Gastrocnemius medialis (tissue), 4 donors: ENCODE data around the gene RYR1. TPM values are rescaled to one million over a fixed set of nuclear protein-coding genes. Genes with fewer than 3 reads are reported as not detected.
A peak's percentile ranks its signal among the peaks of the same experiment; 100 is the strongest.

Source experiments
- ATAC-seq, 2 donors: fragments of 150-250 bp; one replicate each; pipeline ENCODE4 v1.9.1; 2016
- DNase-seq, 2 donors: peaks; one replicate each; pipeline ENCODE4 v3.0.0-alpha.2; 2019
- H3K27ac ChIP-seq, 4 donors: fragments of 200-600 bp; sonication (generic); 1 replicate in 1 of 4; 2 replicates in 3 of 4; pipeline ENCODE4 v1.5.1; 2016 to 2018; ENCODE audit warnings: mild to moderate bottlenecking in 2 of 4, moderate library complexity in 1 of 4
- H3K27me3 ChIP-seq, 3 donors: fragments of 200-600 bp; sonication (generic) in 2 of 3; 1 replicate in 1 of 3; 2 replicates in 2 of 3; pipeline versions ENCODE4 v1.5.1 to v1.6.0; 2016 to 2019; ENCODE audit warnings: mild to moderate bottlenecking in 1 of 3, moderate library complexity in 1 of 3
- H3K36me3 ChIP-seq, 2 donors: fragments of 200-600 bp; sonication (generic) in 1 of 2; one replicate each; pipeline ENCODE4 v1.5.1; 2017 to 2018
- H3K4me1 ChIP-seq, 2 donors: fragments of 200-600 bp; sonication (generic) in 1 of 2; one replicate each; pipeline ENCODE4 v1.5.1; 2016 to 2017; ENCODE audit warnings: mild to moderate bottlenecking in 2 of 2
- H3K4me3 ChIP-seq, 4 donors: fragments of 200-600 bp; sonication (generic) in 3 of 4; 1 replicate in 1 of 4; 2 replicates in 3 of 4; pipeline ENCODE4 v1.5.1; 2016 to 2019; ENCODE audit warnings: mild to moderate bottlenecking in 2 of 4
- H3K9me3 ChIP-seq, 3 donors: fragments of 200-600 bp; sonication (generic) in 2 of 3; 1 replicate in 1 of 3; 2 replicates in 2 of 3; pipeline ENCODE4 v1.5.1; 2016 to 2019
- CTCF ChIP-seq, 5 experiments: fragments of 450-650 bp in 3 of 5; fragments of 200-600 bp in 2 of 5; sonication (generic) in 2 of 5; IDR thresholded peaks in 4 of 5; conservative IDR thresholded peaks in 1 of 5; 1 replicate in 4 of 5; 2 replicates in 1 of 5; pipeline ENCODE4 v1.5.1; 2016 to 2019; ENCODE audit warnings: antibody characterized with exemption in 5 of 5, mild to moderate bottlenecking in 3 of 5, moderate library complexity in 3 of 5
- POLR2A ChIP-seq, 2 donors: fragments of 450-650 bp; IDR thresholded peaks; one replicate each; pipeline ENCODE4 v1.6.1; 2017; ENCODE audit warnings: antibody characterized with exemption in 2 of 2, mild to moderate bottlenecking in 2 of 2, moderate library complexity in 2 of 2
- in situ Hi-C, 4 donors: fragments of 200-750 bp; cut with MboI; loops; one replicate each; pipeline versions ENCODE4 v1.15.0 to v1.8.0; 2017; ENCODE audit warnings: low sequenced_read_pairs in 4 of 4
- intact Hi-C: fragments of 100-400 bp; cut with DNase I; formaldehyde crosslinking; loops from one replicate; pipeline ENCODE4 v1.15.1; 2023; ENCODE audit warnings: low total_unique reads
- total RNA-seq, 4 donors: library from RNA; depleted of rRNA; stranded (reverse); fragments of >200 nt; gene quantifications; one replicate each; pipeline versions ENCODE4 v1.1.0 to v1.2.3, GENCODE V29; 2016

RYR1 gene
- total RNA-seq, 4 donors from 2014 or later, result 607 to 831 (median 724) TPM

GRCh38 chr19:38453596-38453995 is 20.1 kb downstream of the RYR1 start:
- Histone ChIP-seq H3K4me3 (no peak overlapping the region), H3K27me3 (no peaks in the 10 kb centered on the region), H3K4me1 (peaks cover 0 to 1% of the 10 kb centered on the region in 2 donors), H3K36me3 (peaks cover 0 to 87% of the 10 kb centered on the region in 2 donors), H3K9me3 (no peaks in the 10 kb centered on the region), H3K27ac (peak overlapping the region; percentile 65 to 83 (median 77))
- TF ChIP-seq POLR2A (IDR thresholded peaks at IDR 0.05) (no peak), CTCF (IDR thresholded peaks at IDR 0.05 in 4 of 5, conservative IDR thresholded peaks at IDR 0.05 in 1 of 5) (no peak)
- intact Hi-C loops (loop anchor here (5.0 to 10.0 kb wide), 2 partner anchors 34 to 49 kb away; partner anchors contain the start of gene FAM98C), in situ Hi-C loops (no loop called here)
- DNase-seq, result no peak
- ATAC-seq, result no peak

GRCh38 chr19:38455031-38455430 is 21.5 kb downstream of the RYR1 start:
- TF ChIP-seq POLR2A (IDR thresholded peaks at IDR 0.05), result no peak
- no peak for TF ChIP-seq CTCF (IDR thresholded peaks at IDR 0.05 in 4 of 5, conservative IDR thresholded peaks at IDR 0.05 in 1 of 5)
- H3K36me3 ChIP-seq, result peaks cover 0 to 86% of the 10 kb centered on the region in 2 donors
- intact Hi-C loops (loop anchor here (10.0 kb wide), 1 partner anchor 50 kb away; the partner anchor contains the start of gene FAM98C), in situ Hi-C loops (no loop called here)
- H3K27me3 ChIP-seq, result no peaks in the 10 kb centered on the region
- H3K27ac ChIP-seq, result peak overlapping the region in 1 of 4 donors; percentile 73
- ATAC-seq, result no peak
- no peak for DNase-seq
- H3K9me3 ChIP-seq, result no peaks in the 10 kb centered on the region
- H3K4me3 ChIP-seq, result no peak overlapping the region
- H3K4me1 ChIP-seq, result no peaks in the 10 kb centered on the region

GRCh38 chr19:38457202-38457601 is 23.7 kb downstream of the RYR1 start:
- ATAC-seq, result peak in 1 of 2 donors; percentile 16
- in situ Hi-C loops, result no loop called here
- TF ChIP-seq CTCF (IDR thresholded peaks at IDR 0.05 in 4 of 5, conservative IDR thresholded peaks at IDR 0.05 in 1 of 5) (no peak), POLR2A (IDR thresholded peaks at IDR 0.05) (no peak)
- DNase-seq, result no peak
- Histone ChIP-seq H3K9me3 (no peaks in the 10 kb centered on the region), H3K27ac (peak overlapping the region; percentile 53 to 69 (median 59)), H3K27me3 (no peaks in the 10 kb centered on the region), H3K4me1 (no peaks in the 10 kb centered on the region), H3K4me3 (no peak overlapping the region), H3K36me3 (peaks cover 0 to 89% of the 10 kb centered on the region in 2 donors)
- intact Hi-C loops, result loop anchor here (10.0 kb wide), 1 partner anchor 52 kb away; the partner anchor contains the start of gene FAM98C

- DNase-seq, result no peak
- in situ Hi-C loops, result no loop called here
- intact Hi-C loops, result loop anchor here (10.0 kb wide), 1 partner anchor 53 kb away; the partner anchor contains the start of gene FAM98C
These were observed 24.4 kb downstream of the RYR1 start for GRCh38 chr19:38457690-38458405.

More at GRCh38 chr19:38457690-38458405, 24.4 kb downstream of the RYR1 start:
- Histone ChIP-seq H3K27me3 (no peaks in the 10 kb centered on the region), H3K4me1 (no peaks in the 10 kb centered on the region), H3K4me3 (no peak overlapping the region), H3K27ac (peak overlapping the region; percentile 21 to 69 (median 59)), H3K36me3 (peaks cover 0 to 88% of the 10 kb centered on the region in 2 donors), H3K9me3 (no peaks in the 10 kb centered on the region)
- TF ChIP-seq POLR2A (IDR thresholded peaks at IDR 0.05) (no peak), CTCF (IDR thresholded peaks at IDR 0.05 in 4 of 5, conservative IDR thresholded peaks at IDR 0.05 in 1 of 5) (no peak)
- ATAC-seq, result no peak
